ENCODE data around the gene SWT1. TPM values are rescaled to one million over a fixed set of nuclear protein-coding genes. Genes with fewer than 3 reads are reported as not detected.

Gene SWT1, protein sequence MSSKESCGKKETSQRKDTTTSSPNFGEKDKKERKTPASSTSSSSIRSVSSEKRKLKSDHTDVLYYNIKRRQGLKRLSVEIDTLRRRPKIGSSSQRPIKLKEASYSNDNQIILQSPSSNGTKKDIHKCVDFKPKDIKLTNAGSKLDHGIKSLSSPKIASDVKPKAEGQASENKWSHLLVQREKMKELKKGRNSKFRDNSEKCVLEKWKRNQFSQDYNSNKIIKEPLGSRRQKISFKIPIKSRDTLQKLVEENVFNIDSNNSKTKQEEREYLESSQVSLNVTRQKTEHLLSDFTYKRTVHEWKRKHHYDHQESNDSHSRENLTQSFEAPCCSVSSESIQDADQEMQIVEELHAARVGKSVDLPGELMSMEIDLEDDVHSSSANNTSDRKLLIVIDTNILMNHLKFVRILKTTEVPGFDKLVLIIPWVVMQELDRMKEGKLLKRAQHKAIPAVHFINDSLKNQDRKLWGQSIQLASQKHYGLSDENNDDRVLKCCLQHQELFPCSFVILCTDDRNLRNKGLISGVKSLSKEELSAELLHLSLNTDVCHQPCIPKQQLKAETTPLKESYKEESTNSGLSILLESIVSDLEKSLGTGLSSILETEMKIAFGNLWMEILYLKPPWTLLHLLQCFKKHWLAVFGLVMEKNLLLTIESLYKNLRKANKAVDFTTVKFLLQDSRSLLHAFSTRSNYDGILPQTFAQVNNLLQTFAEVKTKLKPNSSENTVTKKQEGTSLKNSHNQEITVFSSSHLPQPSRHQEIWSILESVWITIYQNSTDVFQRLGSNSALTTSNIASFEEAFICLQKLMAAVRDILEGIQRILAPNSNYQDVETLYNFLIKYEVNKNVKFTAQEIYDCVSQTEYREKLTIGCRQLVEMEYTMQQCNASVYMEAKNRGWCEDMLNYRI
- 4.9 and 6.6 TPM in 2 replicates for total RNA-seq

DNA sequence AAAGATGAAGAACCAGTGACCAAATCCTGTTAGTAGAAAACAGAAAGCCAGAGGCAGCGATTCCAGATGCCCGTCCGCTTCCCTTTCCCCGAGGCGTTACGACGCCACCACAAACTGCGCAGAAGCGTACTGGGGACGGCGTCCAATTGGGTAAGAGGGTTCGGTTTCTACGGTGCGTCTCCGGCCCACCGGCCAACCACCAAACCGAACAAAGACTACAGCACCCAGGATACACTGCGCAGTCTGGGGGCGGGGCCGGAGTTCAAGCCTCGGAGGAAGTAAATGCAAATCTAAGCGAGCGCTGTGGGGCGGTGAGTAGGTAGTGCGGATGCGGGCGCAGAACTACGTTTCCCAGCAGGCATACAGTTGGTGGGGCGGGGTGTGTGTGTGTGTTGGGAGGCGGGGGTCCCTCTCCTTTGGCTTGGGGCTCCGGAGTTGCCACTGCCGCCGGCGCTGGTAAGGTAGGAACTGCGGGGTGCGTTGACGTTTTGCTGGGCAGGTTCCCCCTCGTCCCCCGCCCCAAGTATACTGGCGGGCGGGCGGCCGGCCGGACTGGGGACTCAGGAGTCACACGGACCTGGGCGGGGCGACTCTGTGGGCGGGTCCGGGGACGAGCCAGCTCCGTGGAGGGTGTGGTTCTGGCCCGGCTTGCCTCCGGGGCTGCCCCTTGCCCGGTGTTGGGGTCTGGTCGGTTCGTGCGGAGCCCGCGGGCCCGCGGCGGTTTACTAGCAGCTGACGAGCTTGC, at the start of gene SWT1, which contains the start of gene TRMT1L:
Gene SWT1, plus strand, starts transcription at position 314 of the 745 bp plus-strand sequence. CDS start 3,675 bp downstream, outside the sequence.
Gene TRMT1L, minus strand, starts transcription at position 100 of the 745 bp plus-strand sequence. CDS start 241 bp downstream, outside the sequence.

DNA sequence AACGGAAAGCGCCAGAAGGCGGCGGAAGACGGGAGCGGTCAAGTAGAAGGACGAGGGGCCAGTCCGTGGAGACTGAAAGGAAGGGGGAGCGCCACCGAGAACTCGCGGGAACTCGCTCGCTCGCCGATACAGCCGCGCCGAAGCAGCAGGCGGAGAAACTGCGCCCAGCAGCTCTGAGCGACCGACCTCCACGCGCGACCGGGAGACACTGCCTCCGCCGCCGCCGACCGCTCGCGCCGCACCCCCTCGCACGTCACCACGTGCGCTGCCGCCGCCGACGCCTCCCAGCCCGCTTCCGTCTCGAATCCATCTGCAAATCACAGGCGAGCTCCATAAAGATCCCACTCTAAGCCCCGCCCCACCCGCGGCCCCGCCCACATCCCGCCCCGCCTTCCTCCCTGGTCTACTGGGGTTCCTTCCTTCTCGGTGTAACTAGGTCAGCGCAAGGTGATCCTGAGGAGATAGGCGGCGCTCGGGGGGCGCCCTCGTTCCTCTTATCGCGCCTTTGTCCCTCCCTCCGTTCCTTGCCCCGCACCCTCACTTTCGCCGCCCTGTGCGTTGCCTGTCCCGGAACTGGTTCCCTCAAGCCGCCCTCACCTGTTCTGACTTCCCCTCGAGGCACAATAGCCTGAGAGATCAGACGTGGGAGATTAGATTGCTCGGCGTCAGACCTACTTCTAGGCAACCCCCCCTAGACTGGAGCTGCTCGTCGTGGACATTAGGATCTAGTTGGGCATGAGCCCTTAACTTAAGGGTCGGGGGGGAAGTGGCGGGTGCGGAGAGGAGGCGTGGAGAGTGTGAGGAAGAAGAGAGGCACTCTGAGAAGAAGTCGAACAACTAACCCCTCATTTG, 160.3 kb downstream of the SWT1 start, which contains the start of gene IVNS1ABP:
Gene IVNS1ABP, minus strand, starts transcription at position 210 of the 852 bp plus-strand sequence. CDS start 7,750 bp downstream, outside the sequence.

Other genes with a start within 250 kb of the SWT1 start
- 42.1 and 58.6 TPM in 2 replicates for gene NIBAN1, start 182.7 kb upstream of the SWT1 start, total RNA-seq
- gene RNF2, start 111.6 kb upstream of the SWT1 start, total RNA-seq: 19.1 and 42.7 TPM in 2 replicates
- 17.7 and 21.0 TPM in 2 replicates for gene TRMT1L, start 214 bp upstream of the SWT1 start, total RNA-seq
- gene IVNS1ABP, start 160.1 kb downstream of the SWT1 start, total RNA-seq: 20.8 and 21.1 TPM in 2 replicates

Measured in bronchial smooth muscle cell (primary cell).